Measurements from ENCODE around the gene TNNT3. TPM values are rescaled to one million over a fixed set of nuclear protein-coding genes. Genes with fewer than 3 reads are reported as not detected.

Gene TNNT3
- total and polyA plus RNA-seq, 2 of the 4 experiments (the other 2 are of a cell fraction) = not detected

- no peak overlapping the region for H3K9ac ChIP-seq (ENCODE audit: low read depth, low read length)
- ATAC-seq (ENCODE audit: low read depth) (no peak), DNase-seq (no peak)
- no peaks in the 10 kb centered on the region for H3K9me3 ChIP-seq (ENCODE audit: control insufficient read depth, insufficient read depth, low read length)
- no TSS peak for BruUV-seq (replicated peaks)
- H4K5ac ChIP-seq (ENCODE audit: low read depth, low read length) = no peak overlapping the region
- no peaks in the 10 kb centered on the region for H3K9me1 ChIP-seq (ENCODE audit: insufficient read depth, low read length)
- no peak overlapping the region for H3K14ac ChIP-seq (replicated peaks; ENCODE audit: low read depth, low read length)
- no peak overlapping the region for H4K8ac ChIP-seq (ENCODE audit: low read depth in 2 of 2, low read length in 2 of 2)
- no peak overlapping the region for H2AFZ ChIP-seq (replicated peaks; ENCODE audit: low read length, poor library complexity)
- H2BK120ac ChIP-seq (ENCODE audit: low read depth, low read length) = no peak overlapping the region
- H3K79me1 ChIP-seq (ENCODE audit: low read depth in 1 of 2, low read length in 2 of 2) = no peaks in the 10 kb centered on the region
- H4K91ac ChIP-seq (ENCODE audit: insufficient read depth, low read depth, low read length) = no peak overlapping the region
- no peak overlapping the region for H3K23ac ChIP-seq (ENCODE audit: low read depth, low read length)
- no peak overlapping the region for H2AK9ac ChIP-seq (replicated peaks; ENCODE audit: low read depth, low read length, poor library complexity)
- no CpG with 5 or more reads among the region's 17 CpGs for WGBS, 2 experiments (ENCODE audit: extremely low coverage in 2 of 2, insufficient read length in 1 of 2)
- dilution Hi-C loops (cut with HindIII; ENCODE audit: low sequenced_read_pairs, unreplicated experiment) (no loop called here), intact Hi-C loops (cut with micrococcal nuclease) (no loop called here), in situ Hi-C loops (cut with MboI; ENCODE audit: low sequenced_read_pairs) (no loop called here)
- H3K27me3 ChIP-seq (ENCODE audit: control insufficient read depth, insufficient read depth, low read length) = no peaks in the 10 kb centered on the region
- no peaks in the 10 kb centered on the region for H4K20me1 ChIP-seq (ENCODE audit: insufficient read depth, low read length)
- no peak overlapping the region for H3K4ac ChIP-seq (ENCODE audit: low read depth, low read length)
- no peaks in the 10 kb centered on the region for H3K4me1 ChIP-seq (ENCODE audit: control insufficient read depth, insufficient read depth, low read length)
- no peak overlapping the region for H3K56ac ChIP-seq (ENCODE audit: extremely low read depth, insufficient read depth, low read length)
- H3K36me3 ChIP-seq (ENCODE audit: control insufficient read depth, insufficient read depth, low read length) = no peaks in the 10 kb centered on the region
- no peak overlapping the region for H2BK20ac ChIP-seq (ENCODE audit: low read depth, low read length)
- H2BK15ac ChIP-seq (ENCODE audit: low read depth, low read length) = no peak overlapping the region
- H2AK5ac ChIP-seq (ENCODE audit: low read depth, low read length) = no peak overlapping the region
- no peak overlapping the region for H3K4me2 ChIP-seq (ENCODE audit: low read depth, low read length)
- no peak overlapping the region for H2BK5ac ChIP-seq (ENCODE audit: low read depth, low read length, poor library complexity, severe bottlenecking)
- H3K18ac ChIP-seq (ENCODE audit: low read depth, low read length) = no peak overlapping the region
- ChIA-PET POLR2A (ENCODE audit: unreplicated experiment) (no interaction called here), CTCF (no interaction called here)
- H3K4me3 ChIP-seq (ENCODE audit: insufficient read depth, low read depth, low read length) = no peak overlapping the region
- no peak overlapping the region for H3K27ac ChIP-seq (ENCODE audit: insufficient read depth, low read length)
- no peak for TF ChIP-seq MXI1 (IDR thresholded peaks at IDR 0.05; ENCODE audit: borderline replicate concordance, low read depth, low read length)
- no peak for TF ChIP-seq CEBPB (IDR thresholded peaks at IDR 0.05; ENCODE audit: low read depth, low read length)
- TF ChIP-seq NFE2L2 (IDR thresholded peaks at IDR 0.05; ENCODE audit: low read depth, low read length) = no peak
- TF ChIP-seq RFX5 (IDR thresholded peaks at IDR 0.05; ENCODE audit: low read depth, low read length) = no peak
- TF ChIP-seq, protein P1, sequence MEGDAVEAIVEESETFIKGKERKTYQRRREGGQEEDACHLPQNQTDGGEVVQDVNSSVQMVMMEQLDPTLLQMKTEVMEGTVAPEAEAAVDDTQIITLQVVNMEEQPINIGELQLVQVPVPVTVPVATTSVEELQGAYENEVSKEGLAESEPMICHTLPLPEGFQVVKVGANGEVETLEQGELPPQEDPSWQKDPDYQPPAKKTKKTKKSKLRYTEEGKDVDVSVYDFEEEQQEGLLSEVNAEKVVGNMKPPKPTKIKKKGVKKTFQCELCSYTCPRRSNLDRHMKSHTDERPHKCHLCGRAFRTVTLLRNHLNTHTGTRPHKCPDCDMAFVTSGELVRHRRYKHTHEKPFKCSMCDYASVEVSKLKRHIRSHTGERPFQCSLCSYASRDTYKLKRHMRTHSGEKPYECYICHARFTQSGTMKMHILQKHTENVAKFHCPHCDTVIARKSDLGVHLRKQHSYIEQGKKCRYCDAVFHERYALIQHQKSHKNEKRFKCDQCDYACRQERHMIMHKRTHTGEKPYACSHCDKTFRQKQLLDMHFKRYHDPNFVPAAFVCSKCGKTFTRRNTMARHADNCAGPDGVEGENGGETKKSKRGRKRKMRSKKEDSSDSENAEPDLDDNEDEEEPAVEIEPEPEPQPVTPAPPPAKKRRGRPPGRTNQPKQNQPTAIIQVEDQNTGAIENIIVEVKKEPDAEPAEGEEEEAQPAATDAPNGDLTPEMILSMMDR (conservative IDR thresholded peaks at IDR 0.05; ENCODE audit: low read depth, low read length) = no peak
- TF ChIP-seq CHD1 (IDR thresholded peaks at IDR 0.05; ENCODE audit: low read depth, low read length) = no peak
Measured at GRCh38 chr11:1964348-1964747, 44.8 kb downstream of the TNNT3 start.

Measured in IMR-90 (cell line).